Measurements from ENCODE around the gene GNAS-AS1.

GNAS-AS1 gene

DNA sequence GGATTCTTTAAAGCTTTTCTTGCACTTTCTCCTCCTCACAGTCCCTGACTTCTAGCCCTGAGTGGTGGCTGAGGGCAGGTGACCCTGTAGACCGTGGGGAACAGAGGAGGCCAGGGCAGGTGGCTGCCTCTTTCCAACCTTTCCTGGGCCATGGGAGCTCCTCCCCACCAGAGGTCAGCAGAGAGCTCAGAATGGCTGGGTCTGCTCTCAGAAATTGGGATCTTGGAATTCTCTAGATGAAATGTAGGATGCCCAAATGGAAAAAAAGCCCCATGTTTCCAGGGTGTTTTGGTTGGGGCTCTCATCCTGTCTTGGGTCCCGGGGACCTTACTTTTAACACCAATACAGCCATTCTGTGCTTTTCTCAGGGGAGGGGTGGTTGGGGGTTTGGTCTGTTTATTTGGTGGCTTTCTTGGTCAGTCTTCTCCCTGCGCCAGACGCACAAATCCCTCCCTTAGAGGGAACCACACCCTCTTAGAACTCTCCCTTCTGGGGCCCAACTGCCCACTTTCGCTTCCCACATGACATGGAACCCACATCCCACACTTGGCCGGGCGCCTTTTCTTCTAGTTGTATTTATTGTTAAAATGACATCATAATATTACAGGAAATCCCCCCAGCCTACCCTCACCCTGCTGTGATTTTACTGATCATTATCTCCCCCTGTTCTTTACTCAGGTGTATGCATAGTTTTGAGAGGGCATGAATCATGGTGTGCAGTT, 19.8 kb upstream of the GNAS-AS1 start:
- Histone ChIP-seq H2AK5ac (ENCODE audit: low read length) (no peak overlapping the region), H3K27me3 (ENCODE audit: insufficient read depth, low read length) (no peaks in the 10 kb centered on the region), H3K4me3 (ENCODE audit: low read depth, low read length) (no peak overlapping the region), H2BK120ac (ENCODE audit: insufficient read depth, low read length, poor library complexity) (no peak overlapping the region), H2AFZ (ENCODE audit: insufficient read depth, low read length, poor library complexity) (no peak overlapping the region), H3K4ac (ENCODE audit: low read depth, low read length) (no peak overlapping the region), H3K79me2 (ENCODE audit: control insufficient read depth, insufficient read depth, low read length, poor library complexity) (no peaks in the 10 kb centered on the region), H3K9me3 (ENCODE audit: insufficient read depth, low read depth, low read length) (peaks cover 2% of the 10 kb centered on the region), H3K4me1 (ENCODE audit: control insufficient read depth in 1 of 2, insufficient read depth in 2 of 2, low read length in 2 of 2) (no peaks in the 10 kb centered on the region), H3K36me3 (ENCODE audit: control insufficient read depth in 1 of 2, insufficient read depth in 2 of 2, low read length in 2 of 2) (no peaks in the 10 kb centered on the region), H4K8ac (ENCODE audit: low read depth, low read length) (no peak overlapping the region), H3K23ac (ENCODE audit: low read length) (no peak overlapping the region), H3K79me1 (ENCODE audit: low read length) (peaks cover 1% of the 10 kb centered on the region), H3K27ac (ENCODE audit: low read depth, low read length) (no peak overlapping the region), H4K12ac (ENCODE audit: low read depth, low read length) (no peak overlapping the region), H2BK5ac (ENCODE audit: low read depth, low read length, poor library complexity) (no peak overlapping the region), H3K4me2 (ENCODE audit: low read length) (no peak overlapping the region), H3K18ac (ENCODE audit: low read length) (no peak overlapping the region), H4K91ac (ENCODE audit: low read depth, low read length) (no peak overlapping the region), H3K9ac (ENCODE audit: low read length) (no peak overlapping the region), H2BK12ac (ENCODE audit: low read length) (no peak overlapping the region), H3K14ac (ENCODE audit: low read length) (no peak overlapping the region)
- WGBS (ENCODE audit: extremely low coverage, insufficient coverage, insufficient read length), result no CpG with 5 or more reads among the region's 7 CpGs
- DNase-seq, result peak; percentile 73 to 84

- no CpG with 5 or more reads among the region's 7 CpGs for WGBS (ENCODE audit: extremely low coverage, insufficient coverage, insufficient read length)
- Histone ChIP-seq H4K12ac (ENCODE audit: low read depth, low read length) (no peak overlapping the region), H3K4ac (ENCODE audit: low read depth, low read length) (no peak overlapping the region), H3K4me1 (ENCODE audit: control insufficient read depth in 1 of 2, insufficient read depth in 2 of 2, low read length in 2 of 2) (no peaks in the 10 kb centered on the region), H4K91ac (ENCODE audit: low read depth, low read length) (no peak overlapping the region), H3K4me2 (ENCODE audit: low read length) (no peak overlapping the region), H3K9ac (ENCODE audit: low read length) (no peak overlapping the region), H2AK5ac (ENCODE audit: low read length) (no peak overlapping the region), H2BK120ac (ENCODE audit: insufficient read depth, low read length, poor library complexity) (no peak overlapping the region), H3K9me3 (ENCODE audit: insufficient read depth, low read depth, low read length) (peaks cover 2% of the 10 kb centered on the region), H3K18ac (ENCODE audit: low read length) (no peak overlapping the region), H4K8ac (ENCODE audit: low read depth, low read length) (no peak overlapping the region), H3K27me3 (ENCODE audit: insufficient read depth, low read length) (no peaks in the 10 kb centered on the region), H3K79me1 (ENCODE audit: low read length) (peaks cover 1% of the 10 kb centered on the region), H3K14ac (ENCODE audit: low read length) (no peak overlapping the region), H3K27ac (ENCODE audit: low read depth, low read length) (no peak overlapping the region), H3K79me2 (ENCODE audit: control insufficient read depth, insufficient read depth, low read length, poor library complexity) (no peaks in the 10 kb centered on the region), H3K4me3 (ENCODE audit: low read depth, low read length) (no peak overlapping the region), H3K36me3 (ENCODE audit: control insufficient read depth in 1 of 2, insufficient read depth in 2 of 2, low read length in 2 of 2) (no peaks in the 10 kb centered on the region), H2BK12ac (ENCODE audit: low read length) (peak overlapping the region; percentile 6), H2AFZ (ENCODE audit: insufficient read depth, low read length, poor library complexity) (no peak overlapping the region), H2BK5ac (ENCODE audit: low read depth, low read length, poor library complexity) (no peak overlapping the region), H3K23ac (ENCODE audit: low read length) (no peak overlapping the region)
- no peak for DNase-seq
These were observed 19.0 kb upstream of the GNAS-AS1 start for GRCh38 chr20:58869662-58870227.

DNA sequence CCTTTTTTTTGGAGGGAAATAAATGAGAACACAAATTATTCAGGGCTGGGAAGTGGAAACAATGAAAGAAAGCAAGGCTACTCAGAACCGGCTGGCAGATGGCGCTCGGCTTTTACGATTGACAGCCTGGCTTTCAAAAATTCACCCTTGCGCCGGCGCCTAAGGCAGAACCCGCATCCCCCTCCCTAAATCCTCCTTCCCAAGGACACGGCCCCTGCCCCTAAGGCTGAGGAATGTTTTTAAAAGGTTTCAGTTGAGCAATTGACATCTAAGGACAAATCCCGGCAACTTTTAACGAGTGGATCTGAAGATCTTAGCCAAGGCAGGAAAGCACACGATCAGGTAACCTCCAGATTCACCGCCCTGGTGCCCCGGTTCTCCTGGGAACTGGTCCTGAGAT, 18.1 kb upstream of the GNAS-AS1 start:
- Histone ChIP-seq H3K27ac (ENCODE audit: low read depth, low read length) (no peak overlapping the region), H3K36me3 (ENCODE audit: control insufficient read depth in 1 of 2, insufficient read depth in 2 of 2, low read length in 2 of 2) (no peaks in the 10 kb centered on the region), H3K18ac (ENCODE audit: low read length) (no peak overlapping the region), H4K12ac (ENCODE audit: low read depth, low read length) (no peak overlapping the region), H2BK12ac (ENCODE audit: low read length) (no peak overlapping the region), H3K4me1 (ENCODE audit: control insufficient read depth in 1 of 2, insufficient read depth in 2 of 2, low read length in 2 of 2) (no peaks in the 10 kb centered on the region), H3K23ac (ENCODE audit: low read length) (no peak overlapping the region), H3K4me3 (ENCODE audit: low read depth, low read length) (no peak overlapping the region), H3K79me2 (ENCODE audit: control insufficient read depth, insufficient read depth, low read length, poor library complexity) (no peaks in the 10 kb centered on the region), H2BK120ac (ENCODE audit: insufficient read depth, low read length, poor library complexity) (no peak overlapping the region), H3K27me3 (ENCODE audit: insufficient read depth, low read length) (no peaks in the 10 kb centered on the region), H3K9ac (ENCODE audit: low read length) (no peak overlapping the region), H4K8ac (ENCODE audit: low read depth, low read length) (no peak overlapping the region), H3K4ac (ENCODE audit: low read depth, low read length) (no peak overlapping the region), H2AFZ (ENCODE audit: insufficient read depth, low read length, poor library complexity) (no peak overlapping the region), H3K9me3 (ENCODE audit: insufficient read depth, low read depth, low read length) (peaks cover 2% of the 10 kb centered on the region), H3K79me1 (ENCODE audit: low read length) (peaks cover 1% of the 10 kb centered on the region), H3K4me2 (ENCODE audit: low read length) (no peak overlapping the region), H2AK5ac (ENCODE audit: low read length) (no peak overlapping the region), H4K91ac (ENCODE audit: low read depth, low read length) (no peak overlapping the region), H2BK5ac (ENCODE audit: low read depth, low read length, poor library complexity) (no peak overlapping the region), H3K14ac (ENCODE audit: low read length) (no peak overlapping the region)
- peak; percentile 86 to 96 for DNase-seq
- WGBS (ENCODE audit: extremely low coverage, insufficient coverage, insufficient read length), result no CpG with 5 or more reads among the region's 14 CpGs

GRCh38 chr20:58867211-58867610, 16.5 kb upstream of the GNAS-AS1 start:
- no peak overlapping the region for H3K14ac ChIP-seq (ENCODE audit: low read length)
- H3K4me2 ChIP-seq (ENCODE audit: low read length), result no peak overlapping the region
- DNase-seq, result no peak
- H3K36me3 ChIP-seq (ENCODE audit: control insufficient read depth in 1 of 2, insufficient read depth in 2 of 2, low read length in 2 of 2), result no peaks in the 10 kb centered on the region
- no CpG with 5 or more reads among the region's 5 CpGs for WGBS (ENCODE audit: extremely low coverage, insufficient coverage, insufficient read length)
- H4K8ac ChIP-seq (ENCODE audit: low read depth, low read length), result no peak overlapping the region
- no peak overlapping the region for H2BK5ac ChIP-seq (ENCODE audit: low read depth, low read length, poor library complexity)
- H3K9me3 ChIP-seq (ENCODE audit: insufficient read depth, low read depth, low read length), result peaks cover 2% of the 10 kb centered on the region
- H3K4ac ChIP-seq (ENCODE audit: low read depth, low read length), result no peak overlapping the region
- H2AFZ ChIP-seq (ENCODE audit: insufficient read depth, low read length, poor library complexity), result no peak overlapping the region
- no peak overlapping the region for H2AK5ac ChIP-seq (ENCODE audit: low read length)
- H3K4me3 ChIP-seq (ENCODE audit: low read depth, low read length), result no peak overlapping the region
- H2BK12ac ChIP-seq (ENCODE audit: low read length), result no peak overlapping the region
- H3K79me1 ChIP-seq (ENCODE audit: low read length), result peaks cover 1% of the 10 kb centered on the region
- no peaks in the 10 kb centered on the region for H3K79me2 ChIP-seq (ENCODE audit: control insufficient read depth, insufficient read depth, low read length, poor library complexity)
- H3K23ac ChIP-seq (ENCODE audit: low read length), result no peak overlapping the region
- no peak overlapping the region for H4K12ac ChIP-seq (ENCODE audit: low read depth, low read length)
- H3K27me3 ChIP-seq (ENCODE audit: insufficient read depth, low read length), result no peaks in the 10 kb centered on the region
- H3K9ac ChIP-seq (ENCODE audit: low read length), result no peak overlapping the region
- no peak overlapping the region for H4K91ac ChIP-seq (ENCODE audit: low read depth, low read length)
- H2BK120ac ChIP-seq (ENCODE audit: insufficient read depth, low read length, poor library complexity), result no peak overlapping the region
- H3K4me1 ChIP-seq (ENCODE audit: control insufficient read depth in 1 of 2, insufficient read depth in 2 of 2, low read length in 2 of 2), result no peaks in the 10 kb centered on the region
- H3K18ac ChIP-seq (ENCODE audit: low read length), result no peak overlapping the region
- H3K27ac ChIP-seq (ENCODE audit: low read depth, low read length), result no peak overlapping the region

Data from trophoblast cell (in vitro differentiated cells and primary cell).